Dedifferentiated amniotic fluid mesenchymal stem cell (primary cell): ENCODE results near the gene YJU2.
"Not testable (repeated sequence)": the region's sequence is repeated elsewhere in the genome, so short reads cannot be mapped to it uniquely, and the experiment has no call there.

Experiments used
- DNase-seq: peaks from one replicate; pipeline ENCODE4 v3.0.0-alpha.2; 2016; ENCODE audit errors: extremely low spot score

YJU2 gene

GRCh38 chr19:4228765-4229178 is 18.1 kb upstream of the YJU2 start:
- DNase-seq: no peak

GRCh38 chr19:4229179-4229931 is 17.5 kb upstream of the YJU2 start, which contains the start of gene EBI3:
EBI3 (plus strand) TSS chr19:4229523; CDS start chr19:4229551, 28 bp downstream.
- DNase-seq: no peak

- not testable (repeated sequence) for DNase-seq
These were observed 16.6 kb upstream of the YJU2 start for GRCh38 chr19:4230237-4230636.

- DNase-seq: not testable (repeated sequence)
These were observed 15.4 kb upstream of the YJU2 start for GRCh38 chr19:4231521-4231920.

- DNase-seq: not testable (repeated sequence)
These were observed 14.7 kb upstream of the YJU2 start for GRCh38 chr19:4232139-4232538.

- no peak for DNase-seq
These were observed 14.1 kb upstream of the YJU2 start for GRCh38 chr19:4232614-4233281.

- DNase-seq: no peak
These were observed 13.5 kb upstream of the YJU2 start for GRCh38 chr19:4233282-4233853.

- DNase-seq: no peak
These were observed 12.6 kb upstream of the YJU2 start for GRCh38 chr19:4234142-4234861.

- DNase-seq: no peak
These were observed 12.0 kb upstream of the YJU2 start for GRCh38 chr19:4234862-4235201.

- DNase-seq: not testable (repeated sequence)
These were observed 9.4 kb upstream of the YJU2 start for GRCh38 chr19:4237510-4237909.

- no peak for DNase-seq
These were observed 8.0 kb upstream of the YJU2 start for GRCh38 chr19:4238831-4239230.

- no peak for DNase-seq
These were observed 5.0 kb upstream of the YJU2 start for GRCh38 chr19:4241824-4242430.

- DNase-seq: not testable (repeated sequence)
These were observed 942 bp upstream of the YJU2 start for GRCh38 chr19:4245938-4246337.

- DNase-seq: no peak
These were observed 9.7 kb downstream of the YJU2 start for GRCh38 chr19:4256563-4256962.

- no peak for DNase-seq
These were observed 10.1 kb downstream of the YJU2 start for GRCh38 chr19:4257025-4257424.

GRCh38 chr19:4258181-4258580 is 11.3 kb downstream of the YJU2 start:
- no peak for DNase-seq

GRCh38 chr19:4260613-4261191 is 13.8 kb downstream of the YJU2 start:
- no peak for DNase-seq

GRCh38 chr19:4264812-4265211 is 17.9 kb downstream of the YJU2 start:
- no peak for DNase-seq

GRCh38 chr19:4266253-4267000 is 19.5 kb downstream of the YJU2 start:
- no peak for DNase-seq

- DNase-seq: no peak
These were observed 20.4 kb downstream of the YJU2 start for GRCh38 chr19:4267101-4267900.
